HG03457 (cell line): Measurements from ENCODE around the gene CFTR.

Experiments used
- ATAC-seq: cut with Tn5 transposase; IDR thresholded peaks from one replicate; pipeline ENCODE4 v1.9.1; 2021; ENCODE audit warnings: moderate number of reproducible peaks; ENCODE audit not compliant: unreplicated experiment

Gene CFTR

DNA sequence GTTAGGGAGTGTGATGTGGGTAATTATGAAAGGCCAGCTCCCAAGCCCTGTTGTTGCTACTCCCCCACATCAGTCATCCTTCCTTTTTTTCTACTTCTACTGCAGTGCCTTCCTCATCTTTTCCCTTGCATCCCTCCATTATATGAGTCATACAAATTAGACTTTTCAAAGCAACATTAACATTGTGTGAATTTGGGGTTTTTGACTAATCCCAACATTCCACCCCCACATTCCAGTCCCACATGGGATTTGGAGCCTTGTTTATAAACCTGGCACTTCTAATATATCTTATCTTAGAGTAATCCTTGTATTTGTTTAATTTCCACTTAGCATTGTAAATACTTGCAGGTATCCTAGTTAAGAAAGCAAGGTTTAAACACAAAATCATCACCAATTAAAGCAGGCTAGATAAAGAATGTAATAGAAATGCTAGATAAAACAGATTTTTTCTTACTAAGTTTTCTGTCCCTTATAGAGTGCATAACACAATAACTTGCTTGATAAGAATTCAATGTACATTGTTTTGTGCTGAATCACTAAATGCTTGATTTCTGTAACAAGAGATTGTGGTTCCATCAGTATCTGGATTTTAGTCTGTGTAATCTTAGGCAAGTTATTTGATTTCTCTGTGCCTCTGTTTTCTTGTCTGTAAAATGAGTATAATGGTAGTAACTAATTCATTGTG is 165.8 kb downstream of the CFTR start:
- ATAC-seq = no peak

DNA sequence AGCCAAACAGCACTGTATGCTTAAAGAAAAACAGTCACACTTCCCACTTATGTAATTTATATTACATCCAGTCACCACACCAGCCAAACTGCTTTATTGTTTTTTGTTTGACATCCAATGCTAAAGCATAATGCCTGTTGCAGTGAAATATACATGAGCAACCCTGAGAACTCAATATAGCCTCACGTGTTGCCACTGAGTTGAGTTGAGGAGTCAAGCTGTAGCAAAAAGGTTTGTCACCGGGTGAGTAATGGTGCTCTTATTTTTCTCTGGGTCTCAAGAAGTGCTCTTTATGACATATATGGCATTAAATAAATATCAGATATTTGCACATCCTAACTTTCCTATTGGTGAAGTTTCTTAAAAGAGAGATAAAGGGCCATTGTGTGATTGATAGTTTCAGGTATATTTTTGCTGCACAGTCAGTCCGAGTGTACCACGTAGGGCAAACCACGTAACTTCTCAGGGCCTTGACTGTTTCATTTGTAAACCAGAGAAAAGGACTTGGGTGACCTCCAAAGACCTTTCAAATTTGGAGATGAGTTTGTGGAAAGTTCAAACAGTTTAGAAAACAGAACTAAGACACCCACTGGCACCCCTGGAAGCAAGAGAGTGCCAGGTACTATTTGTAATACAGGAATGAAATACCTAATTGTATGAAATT is 168.5 kb downstream of the CFTR start:
- ATAC-seq = no peak

DNA sequence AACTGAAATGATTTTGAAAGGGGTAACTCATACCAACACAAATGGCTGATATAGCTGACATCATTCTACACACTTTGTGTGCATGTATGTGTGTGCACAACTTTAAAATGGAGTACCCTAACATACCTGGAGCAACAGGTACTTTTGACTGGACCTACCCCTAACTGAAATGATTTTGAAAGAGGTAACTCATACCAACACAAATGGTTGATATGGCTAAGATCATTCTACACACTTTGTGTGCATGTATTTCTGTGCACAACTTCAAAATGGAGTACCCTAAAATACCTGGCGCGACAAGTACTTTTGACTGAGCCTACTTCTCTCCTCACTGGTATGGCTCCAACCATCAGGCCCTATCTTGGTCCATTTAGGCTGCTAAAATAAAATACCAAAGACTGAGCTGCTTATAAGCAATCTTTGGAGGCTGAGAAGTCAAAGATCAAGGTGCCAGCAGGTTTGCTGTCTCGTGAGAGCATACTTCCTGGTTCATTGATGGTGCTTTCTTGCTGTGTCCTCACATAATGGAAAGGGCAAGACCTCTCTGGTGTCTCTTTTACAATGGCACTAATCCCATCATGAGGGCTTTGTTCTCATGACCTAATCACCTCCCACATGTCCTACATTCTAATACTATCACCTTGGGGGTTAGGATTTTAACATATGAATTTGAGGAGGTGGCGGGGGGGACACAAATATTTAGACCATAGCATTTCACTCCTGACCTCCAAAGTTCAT is 173.3 kb downstream of the CFTR start:
- ATAC-seq = no peak

DNA sequence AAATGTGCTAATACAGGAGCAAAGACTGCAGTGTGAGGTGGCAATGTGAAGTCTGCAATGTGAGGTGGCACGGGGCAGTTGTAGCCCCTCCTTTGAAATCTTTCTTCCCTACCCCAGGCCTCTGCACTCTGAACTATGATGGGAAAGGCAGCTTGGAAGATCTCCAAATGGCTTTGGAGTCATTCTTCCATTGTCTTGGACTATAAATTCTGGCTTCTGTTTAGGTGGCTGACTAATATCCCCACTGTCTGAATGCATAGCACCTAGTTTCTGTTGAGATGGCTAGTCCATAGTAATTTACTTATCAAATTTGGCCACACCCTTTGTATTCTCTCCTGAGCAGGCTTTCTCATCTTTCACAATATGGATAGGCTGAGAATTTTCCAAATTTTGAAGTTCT is 175.0 kb downstream of the CFTR start:
- no peak for ATAC-seq

DNA sequence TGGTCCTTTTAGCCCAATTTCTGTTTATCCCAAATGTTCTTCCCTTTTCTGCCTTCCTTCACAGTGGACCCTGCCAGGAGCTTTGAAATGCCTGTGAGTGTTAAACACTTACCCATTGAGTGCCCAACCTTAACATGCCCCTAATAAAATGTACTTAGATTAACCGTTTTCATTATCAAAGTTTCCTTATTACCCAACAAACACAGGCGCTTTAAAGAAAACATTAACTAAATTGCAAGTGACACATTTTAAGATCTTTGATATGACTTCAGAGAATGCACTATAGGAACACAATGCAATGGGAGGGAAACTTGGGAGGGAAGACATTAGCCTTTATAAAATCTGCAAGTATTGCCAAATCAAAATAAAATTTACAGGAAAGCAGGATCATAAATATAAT is 177.0 kb downstream of the CFTR start:
- no peak for ATAC-seq

DNA sequence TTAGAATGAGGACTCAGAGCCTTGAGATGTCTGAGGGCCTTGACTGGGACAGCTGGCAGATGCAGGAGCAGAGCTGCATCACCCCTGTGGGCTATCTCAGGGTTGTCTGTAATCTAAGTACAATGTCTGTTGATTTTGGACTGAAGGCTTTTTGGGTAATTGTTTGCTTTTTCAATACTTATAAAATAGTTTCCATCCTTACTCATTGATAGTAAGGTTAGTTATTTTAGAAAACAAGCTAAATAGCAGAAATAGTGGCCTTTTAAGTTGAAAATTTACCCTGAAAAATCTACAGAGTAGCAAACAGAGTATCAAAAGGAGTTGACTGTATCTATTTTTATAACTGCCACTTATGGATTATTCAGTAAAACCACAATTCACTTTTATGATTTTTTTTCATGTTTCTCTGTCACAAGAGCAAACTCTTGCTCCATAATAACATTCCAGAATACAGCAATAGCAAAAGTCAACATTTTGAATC is 179.7 kb downstream of the CFTR start:
- ATAC-seq = no peak

DNA sequence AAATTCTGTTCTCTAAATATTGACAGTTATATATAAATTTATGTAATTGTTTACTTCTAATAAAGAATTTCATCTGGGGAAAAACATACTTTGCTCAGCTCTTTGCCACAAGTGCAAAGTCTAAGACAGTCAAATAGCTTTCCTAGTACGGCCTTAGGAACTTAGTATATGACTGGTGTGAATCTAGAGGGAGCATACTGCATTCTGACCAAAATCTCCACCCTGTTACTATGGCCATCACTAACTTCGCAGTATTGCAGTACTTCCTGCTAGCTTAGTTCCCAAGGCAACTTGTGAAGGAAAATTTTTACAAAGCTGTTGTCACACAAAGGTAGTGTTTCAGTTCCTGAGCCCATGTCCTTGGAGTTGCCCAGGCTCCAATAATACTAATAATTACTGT is 181.5 kb downstream of the CFTR start:
- no peak for ATAC-seq

DNA sequence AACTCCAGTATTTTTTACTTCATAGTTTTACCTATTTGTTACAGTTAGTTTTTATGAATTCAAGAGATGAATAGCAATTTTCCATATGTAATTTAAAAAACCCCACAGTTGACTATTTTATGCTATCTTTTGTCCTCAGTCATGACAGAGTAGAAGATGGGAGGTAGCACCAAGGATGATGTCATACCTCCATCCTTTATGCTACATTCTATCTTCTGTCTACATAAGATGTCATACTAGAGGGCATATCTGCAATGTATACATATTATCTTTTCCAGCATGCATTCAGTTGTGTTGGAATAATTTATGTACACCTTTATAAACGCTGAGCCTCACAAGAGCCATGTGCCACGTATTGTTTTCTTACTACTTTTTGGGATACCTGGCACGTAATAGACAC is 184.2 kb downstream of the CFTR start:
- ATAC-seq = no peak

DNA sequence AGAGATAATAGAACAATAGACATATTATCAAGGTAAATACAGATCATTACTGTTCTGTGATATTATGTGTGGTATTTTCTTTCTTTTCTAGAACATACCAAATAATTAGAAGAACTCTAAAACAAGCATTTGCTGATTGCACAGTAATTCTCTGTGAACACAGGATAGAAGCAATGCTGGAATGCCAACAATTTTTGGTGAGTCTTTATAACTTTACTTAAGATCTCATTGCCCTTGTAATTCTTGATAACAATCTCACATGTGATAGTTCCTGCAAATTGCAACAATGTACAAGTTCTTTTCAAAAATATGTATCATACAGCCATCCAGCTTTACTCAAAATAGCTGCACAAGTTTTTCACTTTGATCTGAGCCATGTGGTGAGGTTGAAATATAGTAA is 185.5 kb downstream of the CFTR start:
- ATAC-seq = no peak

DNA sequence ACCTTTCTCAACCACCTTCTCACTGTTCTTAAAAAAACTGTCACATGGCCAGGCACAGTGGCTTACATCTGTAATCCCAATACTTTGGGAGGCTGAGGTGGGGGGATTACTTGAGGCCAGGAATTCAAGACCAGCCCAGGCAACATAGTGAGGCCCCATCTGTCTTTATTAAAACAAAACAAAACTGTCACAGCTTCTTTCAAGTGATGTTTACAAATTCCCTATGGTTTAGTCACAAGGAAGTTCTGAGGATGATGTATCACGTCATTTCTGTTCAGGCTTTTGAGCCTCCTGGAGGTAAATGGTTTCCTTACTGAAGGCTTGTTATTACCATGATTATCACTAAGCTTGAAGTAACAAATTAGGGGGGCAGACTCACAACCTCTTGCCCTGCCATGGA is 186.2 kb downstream of the CFTR start:
- ATAC-seq = no peak

DNA sequence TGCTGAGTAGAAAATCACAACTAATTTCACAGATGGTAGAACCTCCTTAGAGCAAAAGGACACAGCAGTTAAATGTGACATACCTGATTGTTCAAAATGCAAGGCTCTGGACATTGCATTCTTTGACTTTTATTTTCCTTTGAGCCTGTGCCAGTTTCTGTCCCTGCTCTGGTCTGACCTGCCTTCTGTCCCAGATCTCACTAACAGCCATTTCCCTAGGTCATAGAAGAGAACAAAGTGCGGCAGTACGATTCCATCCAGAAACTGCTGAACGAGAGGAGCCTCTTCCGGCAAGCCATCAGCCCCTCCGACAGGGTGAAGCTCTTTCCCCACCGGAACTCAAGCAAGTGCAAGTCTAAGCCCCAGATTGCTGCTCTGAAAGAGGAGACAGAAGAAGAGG is 186.9 kb downstream of the CFTR start:
- ATAC-seq = no peak

DNA sequence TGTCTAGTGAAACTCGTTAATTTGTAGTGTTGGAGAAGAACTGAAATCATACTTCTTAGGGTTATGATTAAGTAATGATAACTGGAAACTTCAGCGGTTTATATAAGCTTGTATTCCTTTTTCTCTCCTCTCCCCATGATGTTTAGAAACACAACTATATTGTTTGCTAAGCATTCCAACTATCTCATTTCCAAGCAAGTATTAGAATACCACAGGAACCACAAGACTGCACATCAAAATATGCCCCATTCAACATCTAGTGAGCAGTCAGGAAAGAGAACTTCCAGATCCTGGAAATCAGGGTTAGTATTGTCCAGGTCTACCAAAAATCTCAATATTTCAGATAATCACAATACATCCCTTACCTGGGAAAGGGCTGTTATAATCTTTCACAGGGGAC is 187.6 kb downstream of the CFTR start:
- no peak for ATAC-seq

DNA sequence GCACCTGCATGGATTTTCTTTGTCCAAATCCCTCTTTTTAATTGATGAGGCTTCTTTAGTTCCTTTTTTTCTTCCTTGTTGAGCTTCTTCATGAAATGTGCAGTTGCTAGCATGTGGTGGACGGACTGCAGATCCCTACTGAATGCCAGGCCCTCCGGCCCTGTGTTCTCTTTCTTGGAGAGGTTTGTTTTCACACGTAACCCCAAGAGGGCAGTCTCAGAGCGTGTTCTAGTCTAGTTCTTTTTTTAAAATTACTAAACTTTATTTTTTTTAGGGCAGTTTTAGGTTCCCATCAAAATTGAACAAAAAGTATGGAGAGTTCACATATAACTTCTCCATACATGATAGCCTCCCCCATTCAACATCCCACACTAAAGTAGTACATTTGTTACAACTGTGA is 190.0 kb downstream of the CFTR start:
- ATAC-seq = no peak

DNA sequence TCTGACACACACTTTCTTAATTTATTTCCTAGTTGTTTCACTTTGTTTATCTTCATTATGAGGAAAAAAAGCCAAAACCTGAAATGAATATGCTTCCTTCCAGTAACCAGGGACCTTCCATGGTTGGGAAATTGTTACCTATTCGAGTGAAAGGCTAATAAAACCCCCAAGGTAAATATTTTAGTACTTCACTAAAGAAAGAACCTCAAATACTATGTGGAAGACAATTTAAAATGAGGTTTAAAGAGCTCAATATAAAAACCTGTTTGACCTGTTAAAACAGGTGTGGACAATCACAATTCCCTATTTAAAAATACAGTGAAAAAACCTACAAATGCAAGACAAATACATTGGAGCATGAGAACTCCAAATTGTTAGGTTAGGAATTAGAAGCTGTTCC is 192.6 kb downstream of the CFTR start:
- no peak for ATAC-seq

DNA sequence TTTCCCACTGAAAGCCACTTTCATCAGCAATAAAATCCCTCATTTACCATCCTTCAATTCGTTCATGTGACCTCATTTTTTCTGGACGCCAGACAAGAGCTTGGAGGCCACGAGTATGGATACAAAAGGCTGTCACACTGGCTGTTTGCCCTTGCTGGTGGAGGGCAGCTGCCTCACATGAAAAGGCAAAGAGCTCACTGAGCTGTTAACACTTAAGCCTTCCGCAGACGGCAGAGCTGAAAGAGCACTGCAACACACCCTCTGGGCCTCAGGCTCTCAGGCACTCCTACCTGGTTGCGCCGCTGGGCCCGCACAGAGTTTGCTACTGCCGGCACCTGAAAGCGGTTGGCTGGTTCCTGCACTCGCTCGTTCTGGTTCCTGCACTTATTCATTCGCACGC is 193.5 kb downstream of the CFTR start:
- ATAC-seq = no peak

DNA sequence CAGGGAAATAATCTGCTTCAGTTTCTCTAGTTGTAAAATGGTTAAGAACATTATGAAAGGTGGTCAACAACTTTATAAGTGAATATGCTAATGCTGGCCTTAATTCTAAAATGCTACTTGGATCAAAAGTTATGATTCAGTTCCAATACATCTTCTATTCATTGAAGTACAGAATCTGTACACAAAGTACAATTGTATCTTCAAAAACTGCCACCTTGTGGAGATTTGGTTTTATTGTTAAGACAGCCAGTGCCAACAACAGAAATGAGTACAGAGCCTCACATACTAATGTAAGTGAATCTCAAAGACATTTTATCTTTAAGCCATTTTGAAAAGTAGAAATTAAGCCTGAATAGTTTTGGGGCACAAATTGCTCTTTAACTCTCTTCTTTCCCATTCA is 194.0 kb downstream of the CFTR start:
- ATAC-seq = no peak

DNA sequence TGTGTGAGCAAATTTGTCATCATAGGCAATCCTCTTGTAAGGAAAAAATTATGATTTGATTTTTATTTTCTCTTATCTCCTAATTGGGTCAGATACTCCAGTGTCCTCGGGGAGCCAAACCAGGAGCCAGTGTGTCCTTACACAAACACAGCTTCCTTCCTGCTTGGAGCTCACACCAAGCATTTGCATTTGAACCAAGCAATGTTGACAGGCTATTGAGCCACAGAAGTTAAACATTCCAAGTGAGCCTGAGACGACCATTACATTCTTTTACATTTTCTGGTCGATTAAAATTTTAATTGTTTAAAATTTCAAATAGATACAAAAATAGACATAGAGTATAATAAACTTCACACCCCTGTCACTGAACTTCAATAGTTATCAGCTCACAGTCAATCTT is 194.8 kb downstream of the CFTR start:
- no peak for ATAC-seq

DNA sequence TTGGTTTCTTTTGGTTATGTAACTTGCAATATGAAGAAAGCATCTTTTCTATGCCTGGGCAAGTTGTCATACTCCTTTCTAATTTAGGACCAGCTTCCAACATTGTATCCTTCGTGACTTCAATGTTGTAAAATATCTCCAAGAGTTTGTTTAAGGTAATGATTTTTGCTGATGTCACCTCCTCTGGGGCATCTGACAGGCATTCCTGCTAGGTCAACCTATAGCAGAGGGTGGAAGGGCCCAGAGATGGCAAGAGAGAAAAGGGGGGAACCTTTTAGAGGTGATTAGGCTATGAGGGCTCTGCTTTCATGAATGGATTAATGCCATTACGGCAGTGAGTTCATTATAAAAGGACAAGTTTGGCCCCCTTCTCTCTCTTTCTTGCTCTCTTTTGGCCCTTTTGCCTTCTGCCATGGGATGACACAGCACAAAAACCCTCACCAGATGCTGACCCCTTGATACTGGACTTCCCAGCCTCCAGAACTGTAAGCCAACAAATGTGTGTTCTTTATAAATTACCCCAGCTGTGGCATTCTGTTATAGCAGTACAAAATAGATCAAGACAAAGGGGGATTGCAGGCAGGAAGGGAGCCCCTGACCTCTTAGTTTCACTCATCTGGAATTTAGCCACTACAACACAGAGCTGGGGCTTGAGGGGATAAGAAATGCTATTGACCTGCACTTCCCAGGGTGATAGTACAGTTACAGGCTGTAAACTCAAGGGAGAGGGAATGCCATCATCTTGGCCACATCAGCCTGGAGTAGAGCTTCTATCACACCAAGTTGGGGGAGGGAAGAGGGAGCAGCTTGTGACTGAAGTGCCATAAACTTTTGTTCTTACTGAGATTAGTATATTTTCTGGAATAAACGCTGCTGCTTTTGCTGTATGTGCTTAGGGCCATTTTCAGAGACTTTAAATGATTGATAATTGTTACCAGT is 195.9 kb downstream of the CFTR start:
- ATAC-seq = no peak

DNA sequence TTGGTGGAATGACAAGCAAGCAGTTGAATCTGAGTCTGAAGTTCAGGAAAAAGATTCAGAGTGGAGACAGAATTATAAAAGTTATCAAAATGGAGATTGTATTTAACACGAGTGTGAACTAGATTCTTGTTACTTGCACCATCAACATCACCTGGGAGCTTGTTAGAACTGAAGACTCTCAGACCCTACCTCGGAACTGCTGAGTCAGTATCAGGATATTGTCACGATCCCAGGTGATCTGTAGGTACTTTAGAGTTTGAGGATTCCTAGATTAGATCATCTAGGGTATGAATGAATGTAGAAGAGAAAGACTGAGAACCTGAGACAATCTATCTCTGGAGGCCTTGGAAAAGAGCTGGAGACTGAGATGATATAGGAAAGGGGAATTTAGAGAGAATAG is 199.3 kb downstream of the CFTR start:
- no peak for ATAC-seq

DNA sequence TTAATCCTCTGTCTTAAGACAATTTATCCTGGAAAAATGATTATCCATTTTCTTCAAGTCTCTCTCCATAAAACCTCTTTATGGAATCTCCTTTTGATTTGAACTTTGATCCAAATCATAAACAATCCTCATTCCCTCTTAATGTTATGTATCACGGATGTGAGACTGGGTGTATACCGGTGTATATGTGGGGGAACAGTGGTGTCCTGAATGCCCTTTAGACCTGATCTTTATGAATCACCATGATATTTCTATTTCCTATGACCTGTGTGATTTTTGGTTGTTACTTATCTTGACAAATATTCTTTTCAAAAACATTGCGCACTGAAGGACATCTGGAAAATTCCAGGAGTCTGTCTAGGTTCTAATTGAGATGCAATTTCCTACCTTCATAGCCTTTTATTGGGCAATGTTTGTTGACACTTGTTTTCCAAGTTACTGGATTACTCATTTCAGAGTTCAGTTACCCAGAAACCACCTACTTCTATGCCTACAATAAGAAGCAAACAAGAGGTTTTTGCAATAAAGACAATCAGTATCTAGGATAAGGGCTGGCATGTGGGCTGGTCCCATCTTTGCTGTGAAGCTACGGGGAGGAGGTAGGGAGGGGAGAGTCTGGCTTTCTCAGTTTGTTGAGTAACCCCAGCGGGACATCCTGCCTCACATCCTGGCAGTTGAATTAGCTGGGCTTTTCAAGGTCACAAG is 203.0 kb downstream of the CFTR start:
- no peak for ATAC-seq
